Stimulated activated CD4-positive, alpha-beta T cell treated with anti-CD3 and anti-CD28 coated beads, Interleukin-15, amount 100 ng/mL, for 24 hours (primary cell): ENCODE measurements around the gene USP47.
"Not testable (repeated sequence)": the region's sequence is repeated elsewhere in the genome, so short reads cannot be mapped to it uniquely, and the experiment has no call there.

Experiments used
- DNase-seq: peaks from one replicate; pipeline ENCODE4 v3.0.0-alpha.2; 2020

USP47 gene

GRCh38 chr11:11831406-11831805 is 10.4 kb upstream of the USP47 start:
- not testable (repeated sequence) for DNase-seq

GRCh38 chr11:11836676-11837231 is 5.0 kb upstream of the USP47 start:
- no peak for DNase-seq

GRCh38 chr11:11839718-11840117 is 2.1 kb upstream of the USP47 start:
- no peak for DNase-seq

GRCh38 chr11:11841116-11841722 is 553 bp upstream of the USP47 start:
- no peak for DNase-seq

GRCh38 chr11:11842421-11843008 is 743 bp downstream of the USP47 start:
- peak; percentile 72 for DNase-seq

- no peak for DNase-seq
These were observed 1.4 kb downstream of the USP47 start for GRCh38 chr11:11843211-11843621.

GRCh38 chr11:11843642-11844041 is 1.9 kb downstream of the USP47 start:
- no peak for DNase-seq

GRCh38 chr11:11844272-11844671 is 2.5 kb downstream of the USP47 start:
- DNase-seq: no peak

- no peak for DNase-seq
These were observed 3.3 kb downstream of the USP47 start for GRCh38 chr11:11845071-11845470.

- DNase-seq: no peak
These were observed 3.8 kb downstream of the USP47 start for GRCh38 chr11:11845551-11845950.

GRCh38 chr11:11847082-11847481 is 5.3 kb downstream of the USP47 start:
- DNase-seq: no peak

GRCh38 chr11:11848891-11849746 is 7.3 kb downstream of the USP47 start:
- DNase-seq: peak; percentile 68

GRCh38 chr11:11850668-11851067 is 8.9 kb downstream of the USP47 start:
- DNase-seq: no peak

GRCh38 chr11:11856638-11857037 is 14.9 kb downstream of the USP47 start:
- DNase-seq: no peak

- DNase-seq: no peak
These were observed 16.0 kb downstream of the USP47 start for GRCh38 chr11:11857769-11858168.

- no peak for DNase-seq
These were observed 16.9 kb downstream of the USP47 start for GRCh38 chr11:11858676-11859075.

- DNase-seq: no peak
These were observed 18.6 kb downstream of the USP47 start for GRCh38 chr11:11860103-11860979.

- DNase-seq: no peak
These were observed 21.2 kb downstream of the USP47 start for GRCh38 chr11:11862999-11863398.

GRCh38 chr11:11864332-11864731 is 22.6 kb downstream of the USP47 start:
- no peak for DNase-seq

GRCh38 chr11:11864803-11865202 is 23.0 kb downstream of the USP47 start:
- no peak for DNase-seq

GRCh38 chr11:11865449-11865848 is 23.7 kb downstream of the USP47 start:
- DNase-seq: no peak

GRCh38 chr11:11866203-11866602 is 24.4 kb downstream of the USP47 start:
- no peak for DNase-seq

GRCh38 chr11:11867720-11868119 is 25.9 kb downstream of the USP47 start:
- no peak for DNase-seq
